A549 (cell line): ENCODE data around the gene WDFY2.

Experiments used
- CBX2 ChIP-seq: fragments of 200-600 bp; sonication (generic); IDR thresholded peaks from 2 replicates; pipeline ENCODE4 v1.6.1; 2016; ENCODE audit warnings: low read depth, mild to moderate bottlenecking, borderline replicate concordance
- HEYL ChIP-seq: fragments of 250-450 bp; sonication (Bioruptor Pico); IDR thresholded peaks from 2 replicates; pipeline ENCODE4 v1.8.0; 2021; ENCODE audit warnings: mild to moderate bottlenecking, moderate library complexity
- MAX ChIP-seq: IDR thresholded peaks from 2 replicates; pipeline ENCODE4 v1.6.1; 2012
- POLR2A ChIP-seq: IDR thresholded peaks from 2 replicates; pipeline ENCODE4 v1.6.1; 2012; ENCODE audit warnings: mild to moderate bottlenecking, low read length
- USF2 ChIP-seq: fragments of 450-650 bp; IDR thresholded peaks from 2 replicates; pipeline ENCODE4 v1.6.1; 2014; ENCODE audit warnings: antibody characterized with exemption
- TF ChIP-seq, protein P1 (sequence below): fragments of >200 bp; sonication (Bioruptor Twin); formaldehyde crosslinking; IDR thresholded peaks from 3 replicates; pipeline ENCODE4 v1.5.1; 2016

DNA sequence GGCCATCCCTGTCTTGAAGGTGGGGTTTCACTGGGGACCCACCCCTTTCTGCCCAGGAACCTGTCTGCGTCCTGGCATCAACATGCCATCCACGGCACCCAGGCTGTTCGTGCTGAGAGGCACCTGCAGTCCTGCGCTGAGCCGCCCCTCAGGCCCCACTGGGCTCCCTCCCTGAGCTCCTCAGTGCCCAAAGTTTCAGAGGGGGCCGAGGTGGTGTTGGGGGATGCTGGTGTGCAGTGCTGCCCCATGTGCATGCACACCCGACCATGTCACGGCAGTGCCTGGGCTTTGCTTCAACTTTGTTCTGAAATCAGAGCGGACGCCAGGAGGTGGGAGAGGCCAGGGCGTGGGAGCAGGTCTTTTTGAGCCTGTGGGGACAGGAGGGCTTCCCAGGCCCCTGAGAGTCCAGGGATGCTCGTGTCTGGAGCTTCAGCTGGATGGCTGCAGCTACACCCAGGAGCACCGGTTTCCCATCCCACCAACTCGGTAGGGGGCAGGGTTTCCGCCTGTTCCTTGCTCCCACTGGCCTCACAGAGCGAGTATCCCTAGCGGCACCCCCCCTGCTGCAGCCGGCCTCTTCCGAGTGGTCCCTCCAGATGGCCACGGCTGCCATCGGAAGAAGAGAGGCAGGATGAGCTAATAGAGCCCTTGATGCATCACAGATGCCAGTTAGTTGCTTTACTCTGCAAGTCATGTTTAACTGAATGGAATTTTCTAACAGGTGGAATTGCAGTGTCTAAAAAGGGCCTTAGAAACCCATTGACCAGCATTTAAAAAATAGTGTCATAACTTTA, 44.0 kb downstream of the WDFY2 start:
- TF ChIP-seq, protein P1, sequence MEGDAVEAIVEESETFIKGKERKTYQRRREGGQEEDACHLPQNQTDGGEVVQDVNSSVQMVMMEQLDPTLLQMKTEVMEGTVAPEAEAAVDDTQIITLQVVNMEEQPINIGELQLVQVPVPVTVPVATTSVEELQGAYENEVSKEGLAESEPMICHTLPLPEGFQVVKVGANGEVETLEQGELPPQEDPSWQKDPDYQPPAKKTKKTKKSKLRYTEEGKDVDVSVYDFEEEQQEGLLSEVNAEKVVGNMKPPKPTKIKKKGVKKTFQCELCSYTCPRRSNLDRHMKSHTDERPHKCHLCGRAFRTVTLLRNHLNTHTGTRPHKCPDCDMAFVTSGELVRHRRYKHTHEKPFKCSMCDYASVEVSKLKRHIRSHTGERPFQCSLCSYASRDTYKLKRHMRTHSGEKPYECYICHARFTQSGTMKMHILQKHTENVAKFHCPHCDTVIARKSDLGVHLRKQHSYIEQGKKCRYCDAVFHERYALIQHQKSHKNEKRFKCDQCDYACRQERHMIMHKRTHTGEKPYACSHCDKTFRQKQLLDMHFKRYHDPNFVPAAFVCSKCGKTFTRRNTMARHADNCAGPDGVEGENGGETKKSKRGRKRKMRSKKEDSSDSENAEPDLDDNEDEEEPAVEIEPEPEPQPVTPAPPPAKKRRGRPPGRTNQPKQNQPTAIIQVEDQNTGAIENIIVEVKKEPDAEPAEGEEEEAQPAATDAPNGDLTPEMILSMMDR = no peak
- TF ChIP-seq CBX2 (no peak), USF2 (no peak), POLR2A (no peak), HEYL (CRISPR knock-in tag) (no peak), MAX (no peak)
